Fibroblast of the conjunctiva (primary cell): ENCODE measurements around the gene GALNT2.

Experiments used
- DNase-seq: peaks from one replicate; pipeline ENCODE4 v3.0.0-alpha.2; 2010; ENCODE audit warnings: low read depth

Gene GALNT2

DNA sequence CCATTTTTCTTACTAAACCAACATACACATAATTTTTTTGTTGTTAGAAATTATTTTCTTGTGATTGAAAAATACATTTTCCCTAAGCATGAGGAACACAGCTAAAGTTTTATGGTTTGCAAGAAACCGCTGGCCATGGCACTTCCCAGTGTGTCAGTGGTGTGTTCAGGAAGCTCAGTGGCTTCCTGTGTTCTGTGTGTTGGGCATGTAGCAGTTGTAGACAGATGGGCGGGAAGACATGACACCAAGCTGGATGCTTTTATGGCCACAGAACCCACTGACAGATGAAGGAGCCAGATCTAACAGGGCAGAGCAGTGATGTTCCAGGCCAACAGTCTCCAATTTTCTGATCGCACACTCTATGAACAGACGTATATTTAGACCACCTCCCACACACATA lies 119.8 kb downstream of the GALNT2 start:
- DNase-seq: no peak

DNA sequence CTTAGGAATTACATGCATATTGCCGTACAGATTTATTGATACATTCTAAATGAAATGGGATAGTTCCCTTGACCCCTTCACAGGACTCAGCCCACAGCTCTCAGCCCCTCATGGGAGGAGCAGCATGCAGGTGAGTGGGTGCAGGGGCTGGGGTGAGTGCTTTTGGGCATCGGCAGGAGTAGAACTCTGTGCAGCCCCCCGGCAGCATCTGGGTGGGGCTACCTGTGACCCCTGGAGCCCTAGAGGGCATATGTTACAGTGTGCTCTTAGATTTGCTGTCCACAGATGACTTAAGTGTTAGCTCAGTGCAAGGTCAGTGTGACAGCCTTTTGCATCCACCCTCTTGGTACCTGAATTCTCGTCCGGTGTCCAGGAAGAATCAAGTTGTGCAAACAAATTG lies 120.3 kb downstream of the GALNT2 start:
- no peak for DNase-seq

DNA sequence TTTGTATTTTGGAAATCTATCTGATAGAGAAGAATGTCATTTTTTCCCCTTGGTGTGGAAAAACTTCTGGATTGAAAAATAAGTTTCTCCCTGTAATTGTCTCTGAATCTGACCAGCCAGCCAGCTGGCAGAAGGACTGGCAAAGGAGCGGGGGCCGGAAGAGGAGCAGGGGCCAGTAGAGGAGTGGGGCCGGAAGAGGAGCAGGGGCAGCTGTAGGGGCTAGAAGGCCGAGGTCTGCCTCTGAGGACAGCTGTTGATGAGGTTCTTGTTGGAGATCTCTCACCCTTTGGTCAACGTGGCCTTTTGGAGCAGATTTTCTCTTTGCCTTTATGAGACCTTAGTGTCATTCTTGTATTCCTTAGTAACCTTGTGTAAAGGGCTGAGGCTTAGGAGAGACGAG lies 121.8 kb downstream of the GALNT2 start:
- no peak for DNase-seq

DNA sequence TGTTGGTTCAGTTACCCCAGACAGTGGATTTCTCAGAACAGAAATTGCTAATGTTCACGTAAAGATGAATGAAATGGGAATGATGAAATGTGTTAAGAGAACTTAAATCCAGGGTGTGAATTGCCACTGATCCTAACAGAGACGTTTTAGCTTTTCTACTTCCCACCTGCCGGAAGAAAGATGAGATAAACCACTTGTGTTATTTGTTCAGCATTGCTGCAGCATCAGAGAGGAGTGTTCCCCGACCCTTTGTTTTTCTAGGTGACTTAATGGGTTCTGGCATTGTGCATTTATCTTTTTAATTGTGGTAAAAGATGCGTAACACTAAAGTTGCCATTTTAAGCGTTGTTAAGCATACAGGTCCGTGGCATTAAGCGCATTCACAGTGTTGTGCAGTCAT lies 122.3 kb downstream of the GALNT2 start:
- no peak for DNase-seq

DNA sequence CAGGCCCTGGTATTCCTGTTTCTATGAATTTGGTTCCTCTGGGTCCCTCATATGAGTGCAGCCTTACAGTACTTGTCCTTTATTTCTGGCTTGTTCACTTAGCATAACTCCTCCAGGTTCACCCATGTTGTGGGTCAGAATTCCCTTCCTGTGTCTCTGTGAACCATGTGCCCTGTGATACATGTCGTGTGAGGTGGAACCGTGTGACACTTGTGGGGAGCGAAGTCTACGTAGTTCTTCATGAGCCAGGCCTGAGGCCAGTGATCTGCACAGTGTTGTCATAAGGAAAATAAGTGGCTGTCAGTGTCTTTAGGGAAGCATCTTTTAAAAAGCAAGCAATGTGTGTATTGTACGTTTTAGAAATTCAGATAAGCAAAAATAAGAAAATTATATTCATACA lies 122.8 kb downstream of the GALNT2 start:
- no peak for DNase-seq

DNA sequence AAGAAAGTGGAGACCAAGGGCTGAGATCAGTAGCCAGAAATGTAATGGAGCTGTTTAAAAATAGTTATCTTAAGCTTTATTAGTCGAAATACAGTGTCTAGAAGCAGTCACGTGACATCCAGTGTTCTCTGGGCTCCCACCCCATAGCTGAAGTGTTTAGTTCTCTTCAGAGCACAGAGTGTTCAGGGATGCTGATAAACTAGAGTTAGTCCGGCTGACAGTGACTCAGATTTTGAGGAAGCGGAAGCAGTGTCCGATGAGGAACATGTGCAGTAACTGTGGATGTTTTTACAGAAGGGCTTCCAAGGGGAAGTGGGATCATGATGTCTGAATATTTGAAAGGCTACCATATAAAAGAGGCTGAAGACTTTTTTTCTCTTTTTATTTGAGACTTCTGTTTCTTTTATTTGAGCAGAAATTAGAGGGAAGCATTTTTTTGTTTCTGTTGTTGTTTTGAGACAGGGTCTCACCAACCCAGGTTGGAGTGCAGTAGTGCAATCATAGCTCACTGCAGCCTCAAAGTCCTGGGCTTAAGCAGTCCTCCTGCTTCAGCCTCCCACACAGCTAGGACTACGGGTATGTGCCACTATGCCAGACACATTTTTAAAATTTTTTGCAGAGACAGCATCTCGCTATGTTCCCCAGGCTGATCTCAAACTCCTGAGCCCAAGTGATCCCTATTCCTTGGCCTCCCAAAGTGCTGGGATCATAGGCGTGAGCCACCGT lies 124.2 kb downstream of the GALNT2 start:
- DNase-seq: peak; percentile 33

DNA sequence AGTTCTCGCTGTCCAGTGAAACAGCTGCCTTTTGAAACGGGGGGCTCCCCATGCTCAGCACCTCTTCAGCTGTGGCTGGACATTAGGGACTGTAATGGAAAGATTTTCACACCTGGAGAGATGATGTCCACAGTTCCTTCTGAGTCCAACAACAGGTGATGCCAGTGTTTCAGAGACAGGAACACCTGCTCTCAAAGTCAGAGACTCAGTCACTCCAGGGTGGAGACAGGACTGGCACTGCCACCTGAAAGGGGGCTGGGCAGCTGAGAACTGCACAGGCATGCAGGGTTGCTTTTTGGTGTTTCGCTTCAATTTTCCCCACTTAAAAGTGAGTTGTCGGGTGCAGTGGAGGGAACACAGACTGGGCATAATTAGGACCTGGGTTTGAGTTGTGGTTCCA lies 124.8 kb downstream of the GALNT2 start:
- no peak for DNase-seq

DNA sequence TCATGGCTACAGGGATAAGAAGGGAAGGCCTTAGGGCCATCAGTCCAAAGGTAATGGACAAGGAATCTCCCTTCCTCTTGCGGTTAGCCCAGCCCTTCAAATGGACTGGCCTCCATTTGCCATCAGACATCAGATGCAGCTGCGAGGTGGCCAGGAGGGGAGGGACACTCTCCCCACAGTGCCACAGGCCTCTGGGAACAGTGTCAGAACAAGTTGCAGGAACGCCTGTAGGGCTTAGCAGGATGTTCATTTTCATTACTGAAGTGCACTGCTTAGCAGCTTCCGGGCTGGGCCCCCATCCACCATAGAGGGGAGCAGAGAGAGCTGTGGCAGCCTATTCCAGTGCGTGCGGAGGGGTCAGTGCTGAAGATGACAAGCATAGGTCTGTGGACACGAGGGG lies 127.5 kb downstream of the GALNT2 start:
- DNase-seq: no peak

DNA sequence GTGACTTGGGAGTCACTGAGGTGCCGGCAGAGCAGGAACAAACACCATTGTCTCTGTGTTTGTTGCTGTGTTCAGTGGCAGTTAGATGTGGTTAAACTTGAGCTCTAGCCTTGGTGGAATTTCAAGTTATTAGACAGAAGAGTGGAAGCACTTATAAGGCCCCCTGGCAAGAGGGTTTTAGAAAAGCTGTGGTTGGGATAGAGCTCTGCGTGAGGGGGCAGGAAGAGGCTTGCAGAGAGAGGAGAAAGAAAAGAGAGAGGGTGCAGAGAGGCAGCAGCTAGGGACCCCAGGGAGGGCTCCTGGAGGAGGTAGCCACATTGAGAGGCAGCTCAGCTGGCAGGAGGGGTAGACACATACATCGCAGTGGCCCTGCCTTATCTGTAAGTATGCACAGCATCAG lies 128.2 kb downstream of the GALNT2 start:
- DNase-seq: no peak

DNA sequence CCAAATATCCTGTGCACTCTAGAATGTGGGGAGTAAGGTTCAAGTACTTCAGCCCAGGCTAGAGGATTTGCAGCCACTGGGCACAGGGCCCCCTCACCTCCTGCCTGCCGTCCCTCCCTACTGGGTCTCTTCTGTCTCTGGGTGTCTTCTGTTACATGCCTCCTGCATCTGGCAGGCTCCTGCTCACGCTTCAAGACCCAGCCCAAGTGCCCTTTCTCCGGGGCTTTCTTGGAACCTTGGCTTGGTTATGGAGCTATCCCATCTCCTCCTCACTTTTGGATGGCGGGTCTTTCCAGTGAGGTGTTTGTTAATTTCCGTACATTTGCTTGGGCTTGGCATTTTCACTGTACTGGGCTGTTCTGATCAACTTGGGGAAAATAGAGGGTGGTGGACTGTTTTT lies 129.0 kb downstream of the GALNT2 start:
- no peak for DNase-seq

DNA sequence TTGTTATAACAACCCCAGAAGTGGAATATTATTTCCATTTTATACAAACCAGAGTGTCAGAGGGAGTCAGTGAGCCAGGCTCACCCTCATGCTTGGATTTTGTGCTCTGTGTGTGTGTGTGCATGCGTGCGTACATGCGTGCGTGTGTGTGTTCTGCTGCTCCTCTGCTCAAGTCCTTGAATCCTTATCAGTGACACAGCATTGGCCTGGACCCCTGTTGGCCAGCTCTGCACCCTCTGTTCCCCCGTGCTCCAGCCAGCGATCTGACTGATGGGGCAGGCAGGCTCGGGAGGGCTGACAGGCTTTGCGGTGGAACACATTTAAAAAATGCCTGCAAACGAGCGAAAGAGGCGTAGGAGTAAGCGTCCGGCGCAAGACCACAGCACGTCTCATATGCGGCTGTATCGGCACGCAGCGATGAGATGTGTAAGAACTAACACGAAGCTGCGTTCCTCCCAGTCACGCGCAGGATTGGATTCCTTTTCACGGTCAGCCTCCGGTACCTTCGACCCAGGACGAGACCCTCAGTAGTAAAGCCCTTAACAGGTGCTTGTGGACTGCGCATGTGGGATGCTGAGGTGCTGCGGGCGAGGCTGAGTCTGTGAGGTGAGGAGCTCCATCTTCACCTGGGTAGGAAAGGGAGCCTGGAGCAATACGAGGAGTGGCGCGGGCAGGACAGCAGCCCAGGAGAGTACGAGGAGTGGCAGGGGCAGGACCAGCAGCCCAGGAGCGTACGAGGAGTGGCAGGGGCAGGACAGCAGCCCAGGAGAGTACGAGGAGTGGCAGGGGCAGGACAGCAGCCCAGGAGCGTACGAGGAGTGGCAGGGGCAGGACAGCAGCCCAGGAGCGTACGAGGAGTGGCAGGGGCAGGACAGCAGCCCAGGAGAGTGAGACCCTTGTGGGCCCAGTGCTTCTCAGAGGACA lies 130.9 kb downstream of the GALNT2 start:
- no peak for DNase-seq

DNA sequence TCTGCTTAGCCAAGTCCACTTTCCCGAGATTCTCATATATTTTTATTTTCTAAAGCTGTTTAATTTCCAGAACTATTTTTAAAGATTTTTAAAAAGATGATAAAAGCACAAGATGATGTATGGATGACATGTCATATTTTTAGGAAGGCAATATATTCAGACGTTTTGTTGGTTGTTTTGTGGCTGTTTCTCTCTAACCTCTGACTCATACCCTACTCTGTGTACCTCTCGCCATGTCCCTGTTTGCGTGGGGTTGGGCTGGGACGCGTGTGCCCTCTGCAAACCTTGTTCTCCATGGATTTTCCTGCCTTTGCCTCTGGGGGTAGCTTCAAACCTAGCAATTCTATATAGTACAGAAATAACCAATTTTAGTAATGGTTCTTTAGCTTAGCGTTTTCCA lies 132.0 kb downstream of the GALNT2 start:
- DNase-seq: no peak

DNA sequence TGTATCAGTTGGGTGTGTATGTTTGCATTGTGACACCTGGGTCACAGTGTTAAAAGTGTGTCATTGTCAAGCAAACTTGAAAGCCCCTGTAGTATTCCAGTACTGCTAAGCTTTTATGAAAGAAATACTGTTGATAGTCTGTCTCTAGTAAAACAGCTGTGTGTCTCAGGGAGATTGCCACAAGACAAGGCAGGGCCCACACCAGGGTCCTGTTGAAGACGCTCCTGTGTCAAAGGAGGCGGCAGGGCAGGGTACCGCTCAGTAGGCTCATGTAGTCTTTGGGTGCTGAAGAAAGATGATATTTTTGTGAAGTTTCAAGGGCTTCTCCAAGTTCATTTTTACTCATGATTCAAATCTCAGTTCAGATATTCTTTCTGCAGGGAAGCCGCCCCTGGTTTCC lies 132.5 kb downstream of the GALNT2 start:
- no peak for DNase-seq

DNA sequence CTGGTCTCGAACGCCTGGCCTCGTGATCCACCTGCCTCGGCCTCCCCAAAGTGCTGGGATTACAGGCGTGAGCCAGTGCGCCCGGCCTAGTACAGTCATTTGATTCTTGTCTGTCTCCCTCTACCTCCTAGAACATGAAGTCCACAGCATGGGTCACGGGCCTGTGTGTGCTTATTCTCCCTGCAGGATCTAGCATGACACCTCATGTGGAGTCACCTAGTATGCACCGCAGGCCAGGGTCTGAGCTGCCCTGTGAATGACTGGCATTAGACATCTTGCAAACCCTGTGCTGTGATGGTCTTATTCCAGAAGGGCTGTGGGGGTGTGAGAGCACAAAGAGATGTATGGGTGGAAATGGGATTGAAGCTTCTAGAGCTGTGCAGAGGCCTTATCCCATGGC lies 133.2 kb downstream of the GALNT2 start:
- DNase-seq: no peak

DNA sequence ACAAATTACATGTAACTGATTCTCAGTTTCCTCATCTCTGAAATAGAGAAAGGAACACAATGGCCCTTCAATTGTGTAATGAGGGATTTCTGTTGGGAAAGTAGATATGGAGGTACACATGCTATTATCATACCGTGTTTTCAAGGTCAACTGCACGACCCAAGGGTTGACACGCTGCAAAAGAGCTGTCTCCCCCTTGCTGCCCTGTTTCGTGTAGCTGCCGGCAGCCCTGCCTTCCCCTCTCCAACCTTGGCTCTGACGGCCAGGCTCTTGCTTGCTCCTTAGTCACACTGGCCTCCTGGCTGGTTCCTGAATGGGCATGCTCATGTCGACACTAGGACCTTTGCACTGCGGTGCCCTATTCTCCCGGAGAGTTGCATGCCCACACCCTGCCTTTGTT lies 134.4 kb downstream of the GALNT2 start:
- DNase-seq: no peak

DNA sequence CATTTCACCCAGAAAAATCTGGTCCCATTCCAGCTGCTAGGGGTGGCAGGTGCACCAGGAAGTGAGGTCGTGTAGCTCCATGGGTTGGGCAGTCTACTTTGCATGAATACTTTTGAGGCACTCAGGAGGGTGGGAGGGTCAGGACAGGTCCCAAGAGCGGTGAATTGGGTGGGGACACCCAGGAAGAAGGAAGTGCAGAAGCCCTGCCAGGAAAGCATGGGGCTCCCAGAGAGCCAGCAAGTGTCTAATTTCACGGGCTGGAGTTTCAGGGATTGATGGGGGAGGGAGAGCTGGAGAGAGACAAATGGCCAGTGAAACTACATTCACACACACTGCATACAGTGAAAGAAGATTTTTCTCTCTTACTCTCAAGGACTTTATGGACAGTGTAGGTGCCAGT lies 137.8 kb downstream of the GALNT2 start:
- DNase-seq: no peak

DNA sequence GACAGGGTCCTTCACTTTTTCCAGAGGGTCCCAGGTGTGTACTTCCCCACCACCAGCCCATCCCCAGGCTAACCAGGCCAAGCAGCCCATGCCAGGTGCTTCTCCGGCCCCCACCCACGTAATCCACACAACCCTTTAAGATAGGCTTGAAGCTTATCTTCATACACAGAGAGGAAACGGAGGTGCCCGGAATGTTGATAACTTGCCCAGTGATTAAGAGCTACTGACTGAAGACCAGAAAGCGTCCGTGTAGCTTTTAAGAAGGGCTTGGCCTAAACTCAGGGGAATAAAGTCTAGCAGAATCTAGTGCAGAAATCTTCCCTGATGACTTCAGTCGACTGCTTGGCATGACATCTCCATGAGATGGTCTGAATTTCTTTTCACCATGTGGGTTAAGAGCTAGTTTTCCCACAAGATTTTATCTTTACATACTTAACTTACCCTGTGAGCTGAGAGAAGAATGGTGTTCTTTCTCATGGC lies 138.7 kb downstream of the GALNT2 start:
- no peak for DNase-seq

DNA sequence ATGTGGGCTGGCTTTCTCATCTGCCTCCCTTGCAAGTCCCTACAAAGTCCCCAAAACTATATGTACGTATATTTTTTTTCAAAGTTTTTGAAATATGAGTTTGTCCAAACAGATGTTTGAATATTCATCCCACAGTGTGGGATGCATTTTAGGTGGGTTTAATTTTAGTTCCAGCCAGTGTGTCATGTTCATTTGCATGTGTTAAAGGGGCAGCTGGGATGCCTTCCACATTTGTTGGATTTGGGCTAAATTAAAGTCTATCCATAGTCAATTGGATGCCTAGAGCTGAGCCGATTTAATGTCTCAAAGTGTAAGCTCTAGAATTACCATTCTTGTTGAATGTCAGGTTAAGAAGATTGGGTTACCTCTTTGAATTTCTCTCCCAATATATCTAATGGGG lies 139.2 kb downstream of the GALNT2 start:
- no peak for DNase-seq

DNA sequence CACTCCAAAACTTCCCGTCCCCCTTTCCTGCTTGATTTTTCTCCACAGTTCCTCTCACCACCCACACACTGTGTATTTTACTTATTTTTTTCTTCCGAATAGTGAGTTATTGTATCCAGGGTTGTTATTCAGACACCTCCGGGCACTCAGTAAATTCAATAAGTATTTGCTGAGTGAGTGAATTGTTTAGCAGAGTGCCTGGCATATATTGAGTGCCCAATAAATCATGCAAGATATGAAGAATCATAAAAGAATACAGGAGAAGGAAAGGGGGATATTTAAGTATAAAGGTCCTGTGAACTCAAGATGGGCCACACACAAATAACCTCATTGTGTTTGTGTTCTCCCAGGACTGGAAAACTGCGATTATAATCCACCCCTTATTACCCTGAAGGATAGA lies 139.9 kb downstream of the GALNT2 start:
- no peak for DNase-seq

DNA sequence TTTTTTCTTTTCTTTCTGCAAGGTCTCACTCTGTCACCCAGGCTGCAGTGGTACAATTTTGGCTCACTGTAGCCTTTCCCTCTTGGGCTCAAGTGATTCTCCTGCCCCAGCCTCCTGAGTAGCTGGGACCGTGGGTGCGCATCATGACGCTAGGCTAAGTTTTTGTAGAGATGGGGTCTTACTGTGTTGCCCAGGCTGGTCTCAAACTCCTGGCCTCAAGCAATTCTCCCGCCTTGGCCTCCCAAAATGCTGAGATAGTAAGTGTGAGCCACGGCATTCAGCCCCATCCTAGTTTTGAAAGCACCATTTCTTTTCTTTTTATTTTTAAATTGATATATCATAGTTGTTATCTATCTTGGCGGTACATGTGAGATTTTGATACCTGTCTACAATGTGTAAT lies 140.6 kb downstream of the GALNT2 start:
- no peak for DNase-seq

DNA sequence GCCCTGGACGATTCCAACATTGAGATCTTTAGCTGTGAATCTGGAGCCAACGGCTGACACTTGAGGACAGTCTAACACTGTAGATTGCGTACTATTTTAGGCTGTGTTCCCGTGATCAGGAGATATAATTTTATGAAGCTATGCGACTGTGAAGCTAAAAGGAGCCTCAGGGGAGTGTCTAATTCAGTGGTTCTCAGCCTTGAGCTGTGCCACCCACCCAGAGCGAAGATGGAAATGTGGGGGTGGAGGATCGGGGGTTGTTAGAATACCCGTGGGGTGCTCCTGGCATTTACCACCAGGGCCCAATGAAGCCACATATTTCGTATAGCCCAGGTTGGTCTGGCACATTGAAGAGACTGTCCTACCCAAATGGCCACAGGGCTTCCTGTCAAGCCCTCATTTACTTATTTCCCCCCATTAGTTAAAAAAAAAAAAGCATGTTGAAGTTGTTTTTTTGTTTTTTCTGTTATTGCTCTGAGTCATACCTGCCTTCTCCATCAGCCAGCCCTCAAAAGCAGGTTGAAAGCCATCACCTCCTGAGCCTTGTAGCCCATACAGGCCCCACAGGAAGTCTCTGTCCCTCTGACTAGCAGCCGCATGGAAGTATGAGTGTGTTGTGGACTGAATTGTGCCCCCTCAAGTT lies 141.7 kb downstream of the GALNT2 start:
- DNase-seq: no peak

DNA sequence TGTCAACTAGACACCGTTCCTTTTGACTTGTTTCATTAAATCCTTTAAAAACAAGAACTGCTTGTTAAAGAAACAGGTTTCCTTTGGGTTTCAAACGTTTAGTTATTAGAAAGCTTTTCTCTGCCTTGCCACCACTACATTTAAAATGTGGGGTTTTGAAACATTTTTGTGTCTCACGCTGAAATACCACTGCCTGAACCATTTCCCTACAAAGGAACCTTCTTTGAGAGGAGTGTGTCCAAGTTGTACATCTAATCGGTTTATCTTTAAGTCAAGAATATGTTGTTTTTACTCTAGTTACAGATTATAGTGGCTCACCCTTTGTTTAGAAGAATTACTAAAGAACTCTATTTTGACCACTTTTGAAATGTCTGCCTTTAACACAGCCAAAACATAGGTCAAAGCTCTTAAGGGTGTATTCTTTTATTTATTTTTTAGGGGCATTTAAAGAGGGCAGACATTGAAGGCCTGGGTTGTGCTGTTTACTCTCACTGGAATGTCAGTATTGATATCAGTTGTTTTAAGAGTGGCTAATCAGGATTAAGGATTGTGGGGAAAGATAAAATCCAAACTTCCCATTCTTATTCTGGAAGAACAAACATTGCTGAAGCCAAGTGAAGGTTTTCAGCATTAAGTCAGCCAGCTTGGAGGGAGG lies 143.4 kb downstream of the GALNT2 start:
- no peak for DNase-seq

DNA sequence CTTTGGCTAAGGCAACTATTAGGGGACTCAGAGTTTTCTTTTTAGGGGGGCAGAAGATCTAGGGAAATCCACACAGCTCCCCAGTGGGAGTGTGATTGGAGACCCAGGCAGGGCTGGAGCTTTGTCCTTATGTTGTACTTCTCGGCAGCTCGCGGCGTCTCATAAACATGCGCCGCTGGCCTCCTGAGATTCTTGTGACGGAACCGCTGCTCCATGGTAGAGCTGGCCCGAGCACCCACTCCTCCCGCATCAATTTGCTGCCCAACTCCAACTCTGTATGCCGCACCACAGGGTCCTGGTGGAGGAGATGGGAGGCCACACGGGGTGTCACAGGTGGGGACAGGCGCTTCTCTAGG lies 143.9 kb downstream of the GALNT2 start:
- no peak for DNase-seq
